Stomach (tissue), 4 donors: ENCODE data around the gene IGSF3.
"Not testable (repeated sequence)": the region's sequence is repeated elsewhere in the genome, so short reads cannot be mapped to it uniquely, and the experiment has no call there.

Experiments
- CTCF ChIP-seq, 7 experiments: fragments of 450-650 bp in 4 of 7; fragments of 200-600 bp in 3 of 7; sonication (generic) in 3 of 7; IDR thresholded peaks; one replicate each; pipeline ENCODE4 v1.5.1; 2016 to 2019; ENCODE audit warnings: antibody characterized with exemption in 7 of 7, control low read depth in 2 of 7, mild to moderate bottlenecking in 1 of 7
- EP300 ChIP-seq: sonication (generic); formaldehyde crosslinking; IDR thresholded peaks from one replicate; pipeline ENCODE4 v1.6.1; 2017; ENCODE audit warnings: antibody characterized with exemption
- POLR2A ChIP-seq, 4 donors: fragments of 450-650 bp; IDR thresholded peaks; one replicate each; pipeline ENCODE4 v1.6.1; 2016; ENCODE audit warnings: antibody characterized with exemption in 4 of 4, control low read depth in 2 of 4, mild to moderate bottlenecking in 1 of 4, moderate library complexity in 1 of 4

DNA sequence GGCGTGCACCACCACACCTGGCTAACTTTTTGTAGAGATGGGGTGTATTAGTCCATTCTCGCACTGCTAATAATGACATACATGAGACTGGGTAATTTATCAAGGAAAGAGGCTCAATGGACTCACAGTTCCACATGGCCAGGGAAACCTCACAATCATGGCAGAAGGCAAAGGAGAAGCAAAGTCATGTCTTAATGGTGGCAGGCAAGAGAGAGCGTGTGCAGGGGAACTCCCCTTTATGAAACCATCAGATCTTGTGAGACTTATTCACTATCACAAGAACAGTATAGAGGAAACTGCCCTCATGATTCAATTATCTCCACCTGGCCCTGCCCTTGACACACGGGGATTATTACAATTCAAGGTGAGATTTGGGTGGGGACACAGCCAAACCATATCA is 105.1 kb downstream of the IGSF3 start:
- TF ChIP-seq CTCF (IDR thresholded peaks at IDR 0.05); POLR2A (IDR thresholded peaks at IDR 0.05); EP300: not testable (repeated sequence)
